ENCODE measurements around the gene AQP12B.

DNA sequence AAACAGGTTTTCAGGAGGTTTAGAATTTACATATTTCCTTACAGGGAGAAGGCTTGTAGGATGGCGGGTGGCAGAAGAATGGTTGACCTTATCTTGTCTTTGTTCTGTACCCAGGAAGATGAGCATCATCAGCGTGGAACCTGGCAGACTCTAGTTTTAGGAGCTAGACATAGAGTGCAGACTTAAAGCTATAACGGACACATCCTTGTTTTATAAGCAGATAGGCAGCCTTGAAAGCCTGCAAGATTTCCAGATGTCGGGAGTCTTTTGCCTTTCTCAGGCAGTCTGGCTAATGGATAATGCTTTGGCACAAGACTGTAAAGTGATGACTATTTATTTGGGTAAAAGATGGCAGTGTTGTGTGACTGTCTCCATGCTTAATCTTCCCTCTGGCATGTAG lies 11.7 kb downstream of the AQP12B start:
- TF ChIP-seq, protein P1, sequence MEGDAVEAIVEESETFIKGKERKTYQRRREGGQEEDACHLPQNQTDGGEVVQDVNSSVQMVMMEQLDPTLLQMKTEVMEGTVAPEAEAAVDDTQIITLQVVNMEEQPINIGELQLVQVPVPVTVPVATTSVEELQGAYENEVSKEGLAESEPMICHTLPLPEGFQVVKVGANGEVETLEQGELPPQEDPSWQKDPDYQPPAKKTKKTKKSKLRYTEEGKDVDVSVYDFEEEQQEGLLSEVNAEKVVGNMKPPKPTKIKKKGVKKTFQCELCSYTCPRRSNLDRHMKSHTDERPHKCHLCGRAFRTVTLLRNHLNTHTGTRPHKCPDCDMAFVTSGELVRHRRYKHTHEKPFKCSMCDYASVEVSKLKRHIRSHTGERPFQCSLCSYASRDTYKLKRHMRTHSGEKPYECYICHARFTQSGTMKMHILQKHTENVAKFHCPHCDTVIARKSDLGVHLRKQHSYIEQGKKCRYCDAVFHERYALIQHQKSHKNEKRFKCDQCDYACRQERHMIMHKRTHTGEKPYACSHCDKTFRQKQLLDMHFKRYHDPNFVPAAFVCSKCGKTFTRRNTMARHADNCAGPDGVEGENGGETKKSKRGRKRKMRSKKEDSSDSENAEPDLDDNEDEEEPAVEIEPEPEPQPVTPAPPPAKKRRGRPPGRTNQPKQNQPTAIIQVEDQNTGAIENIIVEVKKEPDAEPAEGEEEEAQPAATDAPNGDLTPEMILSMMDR (IDR thresholded peaks at IDR 0.05): no peak
- no peak for TF ChIP-seq POLR2A (IDR thresholded peaks at IDR 0.05)

All from uterus (tissue), 2 donors.